Activated CD8-positive, alpha-beta memory T cell treated with anti-CD3 and anti-CD28 coated beads for 36 hours (primary cell): ENCODE results near the gene HIPK4. TPM values are rescaled to one million over a fixed set of nuclear protein-coding genes. Genes with fewer than 3 reads are reported as not detected.
"Not testable (repeated sequence)": the region's sequence is repeated elsewhere in the genome, so short reads cannot be mapped to it uniquely, and the experiment has no call there.

Experiments
- CTCF ChIA-PET: fragments of 350-600 bp; sonication (Branson Sonifier 250); formaldehyde crosslinking; loops from one replicate; lab custom pipeline; 2021; ENCODE audit warnings: antibody characterized with exemption; lab: Charles Lee
- POLR2A ChIA-PET: fragments of 350-600 bp; sonication (Branson Sonifier 250); formaldehyde crosslinking; loops from one replicate; lab custom pipeline; 2021; ENCODE audit warnings: antibody characterized with exemption; lab: Charles Lee
- total RNA-seq, 2 experiments: library from RNA; stranded (reverse); gene quantifications; one replicate each; pipeline ENCODE4 v1.2.3, GENCODE V29; 2021

HIPK4 gene
- total RNA-seq, 2 experiments from 2014 or later, result 0.08 TPM; not detected in 1

- CTCF ChIA-PET, result no interaction called here
- POLR2A ChIA-PET, result no interaction called here
Observed at GRCh38 chr19:40377876-40378385, 12.1 kb downstream of the HIPK4 start.

- POLR2A ChIA-PET, result no interaction called here
- CTCF ChIA-PET, result no interaction called here
Observed at GRCh38 chr19:40376286-40376862, 13.6 kb downstream of the HIPK4 start.

GRCh38 chr19:40374084-40374483, 15.9 kb downstream of the HIPK4 start:
- CTCF ChIA-PET, result no interaction called here
- POLR2A ChIA-PET, result no interaction called here

- POLR2A ChIA-PET, result no interaction called here
- CTCF ChIA-PET, result interaction anchor here (0.6 kb wide), 1 partner anchor 69 kb away, joined by 4 read pairs; no protein-coding TSS in a partner anchor
Observed at GRCh38 chr19:40371802-40372122, 18.2 kb downstream of the HIPK4 start.

GRCh38 chr19:40370997-40371801, 18.8 kb downstream of the HIPK4 start:
- POLR2A ChIA-PET, result interaction anchor here (0.6 kb wide), 1 partner anchor 39 kb away, joined by 5 read pairs; no protein-coding TSS in a partner anchor
- CTCF ChIA-PET, result interaction anchor here (0.6 kb wide), 1 partner anchor 69 kb away, joined by 4 read pairs; no protein-coding TSS in a partner anchor

GRCh38 chr19:40370253-40370652, 19.7 kb downstream of the HIPK4 start:
- CTCF ChIA-PET, POLR2A ChIA-PET: not testable (repeated sequence)

- CTCF ChIA-PET, result no interaction called here
Observed at GRCh38 chr19:40369797-40370196, 20.2 kb downstream of the HIPK4 start.

GRCh38 chr19:40367577-40368434, 22.2 kb downstream of the HIPK4 start:
- CTCF ChIA-PET, result interaction anchor here (0.6 kb wide), 1 partner anchor 989 kb away, joined by 3 read pairs; no protein-coding TSS in a partner anchor

More at GRCh38 chr19:40369797-40370196, 20.2 kb downstream of the HIPK4 start:
- POLR2A ChIA-PET, result no interaction called here

GRCh38 chr19:40366697-40367561, 23.1 kb downstream of the HIPK4 start:
- POLR2A ChIA-PET, result interaction anchor here (1.0 kb wide), 1 partner anchor 212 kb away, joined by 3 read pairs; no protein-coding TSS in a partner anchor
- CTCF ChIA-PET, result interaction anchor here (0.6 to 1.4 kb wide), 2 partner anchors 54 to 990 kb away, joined by 3 to 5 read pairs; no protein-coding TSS in a partner anchor

More at GRCh38 chr19:40367577-40368434, 22.2 kb downstream of the HIPK4 start:
- POLR2A ChIA-PET, result no interaction called here

GRCh38 chr19:40365613-40366401, 24.2 kb downstream of the HIPK4 start:
- POLR2A ChIA-PET, result interaction anchor here (1.0 kb wide), 1 partner anchor 213 kb away, joined by 3 read pairs; no protein-coding TSS in a partner anchor
- CTCF ChIA-PET, result interaction anchor here (0.9 to 1.4 kb wide), 2 partner anchors 55 to 60 kb away, joined by 3 to 5 read pairs; no protein-coding TSS in a partner anchor

- ChIA-PET POLR2A (interaction anchor here (0.6 kb wide), 1 partner anchor 74 kb away, joined by 3 read pairs; no protein-coding TSS in a partner anchor), CTCF (interaction anchor here (1.4 kb wide), 1 partner anchor 56 kb away, joined by 5 read pairs; no protein-coding TSS in a partner anchor)
Observed at GRCh38 chr19:40365010-40365409, 25.0 kb downstream of the HIPK4 start.

- CTCF ChIA-PET, result no interaction called here
- POLR2A ChIA-PET, result no interaction called here
Observed at GRCh38 chr19:40363069-40363468, 26.9 kb downstream of the HIPK4 start.

- CTCF ChIA-PET, result no interaction called here
- POLR2A ChIA-PET, result no interaction called here
Observed at GRCh38 chr19:40362160-40362559, 27.8 kb downstream of the HIPK4 start.

- CTCF ChIA-PET, result no interaction called here
Observed at GRCh38 chr19:40360708-40361241, 29.2 kb downstream of the HIPK4 start.

GRCh38 chr19:40360020-40360707, 29.8 kb downstream of the HIPK4 start:
- ChIA-PET POLR2A (no interaction called here), CTCF (no interaction called here)

More at GRCh38 chr19:40360708-40361241, 29.2 kb downstream of the HIPK4 start:
- POLR2A ChIA-PET, result no interaction called here

- CTCF ChIA-PET, result interaction anchor here (1.2 kb wide), 1 partner anchor 10 kb away, joined by 3 read pairs; the partner anchor contains the start of genes C19orf47 and PLD3
- POLR2A ChIA-PET, result no interaction called here
Observed at GRCh38 chr19:40358773-40359172, 31.2 kb downstream of the HIPK4 start.
